Measurements from ENCODE around the gene PRELP.
"Not testable (repeated sequence)": the region's sequence is repeated elsewhere in the genome, so short reads cannot be mapped to it uniquely, and the experiment has no call there.

PRELP gene

DNA sequence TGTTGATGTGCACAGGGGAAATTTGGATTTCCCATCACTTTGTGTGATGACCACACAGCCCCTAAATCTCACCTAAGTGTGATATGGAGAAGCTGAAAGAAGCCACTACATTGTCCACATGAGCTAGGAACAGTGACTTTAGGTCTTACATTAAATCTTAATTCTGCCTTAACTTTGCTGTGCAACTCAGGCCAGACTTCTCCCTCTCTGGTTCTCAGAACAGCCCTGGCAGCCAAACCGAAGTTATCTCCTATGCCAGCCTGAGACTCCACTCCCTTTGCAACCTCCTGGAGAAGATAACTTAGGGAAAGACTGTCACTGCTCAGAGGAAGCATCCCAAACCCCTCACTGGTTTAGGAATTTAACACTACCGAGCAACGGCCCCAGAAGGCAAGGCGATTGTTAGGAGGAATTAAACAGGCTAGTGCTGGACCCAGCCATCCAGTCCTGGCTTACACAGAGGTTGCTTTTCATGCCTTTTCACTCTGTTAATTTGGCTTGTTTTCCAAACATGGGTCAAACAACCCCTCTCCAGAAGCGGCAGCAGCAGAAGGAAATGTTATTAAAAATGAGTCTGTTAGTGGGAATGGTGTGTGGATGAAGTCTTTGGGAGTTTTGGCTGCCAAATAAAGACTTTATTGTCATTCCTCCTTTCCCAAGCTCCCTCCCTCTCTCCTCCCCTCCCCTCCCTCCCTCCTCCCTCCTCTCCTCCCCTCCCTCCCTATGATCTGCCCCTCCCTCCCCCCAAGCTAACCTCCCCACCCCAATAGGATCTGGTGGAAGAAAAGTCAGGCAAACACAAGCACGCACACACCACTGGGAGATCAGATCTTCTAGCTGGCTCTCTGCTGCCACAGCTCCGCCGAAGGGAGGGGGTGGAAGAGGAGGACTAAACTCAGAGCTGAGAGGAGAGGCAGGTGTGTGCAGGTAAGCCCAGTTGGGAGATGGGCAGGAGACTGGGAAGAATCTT lies at the start of gene PRELP:
Gene PRELP, plus strand, starts transcription at position 795 of the 970 bp plus-strand sequence. CDS start 7,379 bp downstream, outside the sequence.
- no peak for DNase-seq

DNA sequence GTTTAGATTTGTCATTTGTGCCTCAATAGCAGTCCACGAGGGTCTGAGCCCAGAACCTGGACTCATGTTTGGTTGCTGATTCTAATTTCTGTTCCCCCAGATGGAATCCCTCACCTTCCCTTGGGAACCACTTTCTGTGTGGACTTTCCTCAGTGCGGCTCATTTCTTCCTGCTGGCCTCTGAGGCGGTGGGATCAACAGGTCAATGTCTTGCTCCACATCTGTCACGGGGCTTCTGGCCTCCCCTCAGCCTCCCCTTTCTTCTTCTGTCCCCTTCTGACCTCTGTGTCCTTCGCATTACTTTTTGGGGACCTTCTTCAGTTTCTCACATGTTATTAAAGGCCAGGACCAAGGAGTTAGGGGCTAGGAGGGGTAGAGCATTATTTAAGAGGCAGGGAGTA lies 49.2 kb upstream of the PRELP start:
- DNase-seq: no peak

DNA sequence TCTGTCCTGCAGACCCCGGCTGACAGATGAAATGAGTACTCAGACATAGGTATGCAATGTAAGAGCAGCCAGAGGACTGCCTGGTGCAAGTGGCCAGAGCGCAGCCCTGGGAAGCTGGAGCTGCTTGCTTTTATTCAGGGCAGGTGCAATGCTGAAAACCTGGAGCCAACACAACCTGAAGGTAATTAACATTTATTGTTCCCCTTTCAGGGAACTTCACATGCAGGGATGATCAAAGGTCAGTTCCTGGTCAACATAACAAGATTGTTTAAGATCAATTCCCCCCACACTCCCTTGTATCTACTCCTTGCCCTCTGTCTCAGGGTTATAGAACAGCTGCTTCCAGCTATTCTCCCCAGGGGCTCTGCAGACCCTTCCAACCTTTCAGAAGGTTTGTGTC lies 48.7 kb upstream of the PRELP start:
- DNase-seq: no peak

- DNase-seq: no peak
These were observed 48.2 kb upstream of the PRELP start for GRCh38 chr1:203427451-203427850.

- peak; percentile 79 for DNase-seq
These were observed 46.5 kb upstream of the PRELP start for GRCh38 chr1:203428981-203429599.

- DNase-seq: no peak
These were observed 40.0 kb upstream of the PRELP start for GRCh38 chr1:203435615-203436014.

DNA sequence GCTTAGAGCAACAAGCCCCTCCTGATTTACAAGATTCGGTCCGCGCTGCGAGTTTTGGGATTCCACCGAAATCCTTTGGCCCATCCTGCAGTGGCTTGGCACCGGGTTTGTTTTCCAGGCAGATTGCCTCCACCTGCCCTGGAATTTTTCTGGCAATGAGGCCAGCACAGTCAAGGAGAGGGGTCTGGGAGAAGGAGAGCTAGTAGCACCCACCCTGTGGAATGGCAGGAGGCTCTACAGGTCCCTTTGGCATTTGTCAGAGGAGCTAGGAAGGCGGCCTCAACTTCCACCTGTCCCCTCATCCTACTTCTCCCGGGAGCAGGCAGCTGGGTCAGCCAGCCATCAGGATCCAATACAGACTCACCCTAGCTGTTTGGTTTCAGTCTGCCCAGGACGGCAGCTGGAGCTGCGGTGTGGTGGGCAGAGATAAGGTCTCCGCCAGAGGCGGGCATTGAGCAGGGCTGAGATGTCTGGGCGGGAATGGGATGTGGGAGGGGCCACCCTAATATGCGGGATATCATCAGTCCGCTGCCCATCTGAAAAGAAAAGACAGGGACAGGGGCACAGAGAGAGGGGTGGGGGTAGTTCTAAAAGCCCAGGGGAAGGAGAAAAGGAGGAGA lies 37.8 kb upstream of the PRELP start:
- DNase-seq: no peak

DNA sequence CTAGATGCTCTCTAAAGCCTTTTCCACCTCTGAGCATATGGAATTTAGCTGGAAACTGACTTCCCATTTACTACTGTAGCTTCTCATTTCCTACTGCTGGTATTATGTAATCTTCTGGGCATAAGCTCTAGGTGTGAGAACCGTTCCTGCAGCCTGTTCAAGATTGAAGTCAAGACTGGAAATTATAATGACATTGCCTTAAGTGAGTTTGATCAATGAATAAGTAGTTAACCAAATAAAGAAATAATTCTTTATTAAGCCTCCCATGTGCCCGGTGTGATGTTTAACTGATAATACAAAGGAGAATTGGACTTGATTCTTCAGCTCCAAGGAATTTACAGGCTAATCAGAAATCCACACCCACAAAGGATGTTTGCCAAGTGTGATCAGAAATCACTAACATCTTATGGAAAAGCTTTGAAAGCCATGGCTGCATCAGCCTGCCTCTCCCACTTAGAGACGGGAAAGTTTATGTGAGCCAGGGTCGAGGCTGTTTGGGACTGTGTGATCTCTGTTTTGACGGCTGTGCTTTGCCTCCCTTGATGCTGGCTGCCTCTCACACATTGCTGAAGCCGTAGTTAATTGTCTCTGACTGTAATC lies 36.4 kb upstream of the PRELP start:
- no peak for DNase-seq

DNA sequence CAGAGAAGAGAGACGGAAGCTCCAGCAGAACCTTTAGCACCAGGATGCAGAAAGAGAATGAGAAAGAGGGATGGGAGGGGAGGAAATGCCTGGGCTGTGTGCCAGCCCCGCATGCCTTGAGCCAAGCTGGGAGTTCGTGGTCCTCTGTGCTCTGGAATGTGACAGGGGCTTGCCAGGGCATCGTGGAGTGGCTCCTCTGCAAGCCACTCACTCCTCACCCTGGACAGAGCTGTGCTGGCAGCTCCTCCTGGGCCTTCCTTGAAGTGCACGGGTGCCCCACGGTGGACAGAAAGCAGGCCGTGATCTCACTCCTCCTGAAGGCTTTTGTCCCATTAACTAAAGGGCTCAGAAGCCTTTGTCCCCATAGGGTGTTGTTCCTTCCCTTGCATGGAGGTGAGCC lies 34.8 kb upstream of the PRELP start:
- DNase-seq: no peak

DNA sequence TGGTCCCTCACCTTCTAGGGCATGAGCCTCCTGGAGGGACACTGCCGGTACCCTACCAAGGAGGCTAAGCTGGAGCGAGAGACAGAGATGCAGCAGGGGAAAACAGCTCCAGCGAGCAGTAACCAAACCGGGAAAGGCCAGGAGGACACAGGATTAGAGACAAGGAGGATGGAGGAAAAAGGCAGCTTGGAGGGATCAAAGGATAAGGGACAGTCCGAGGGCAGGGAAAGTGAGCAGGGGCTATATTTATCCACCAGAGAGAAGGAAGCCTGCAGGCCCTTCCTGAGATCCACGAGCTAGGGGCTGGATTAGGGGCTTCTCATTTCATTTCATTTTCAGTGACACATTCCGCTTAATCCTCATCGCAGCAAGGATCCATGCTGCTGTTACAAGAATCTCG lies 33.8 kb upstream of the PRELP start:
- DNase-seq: no peak

GRCh38 chr1:203442821-203443220 lies 32.8 kb upstream of the PRELP start:
- no peak for DNase-seq

GRCh38 chr1:203443296-203443695 lies 32.3 kb upstream of the PRELP start:
- DNase-seq: no peak

DNA sequence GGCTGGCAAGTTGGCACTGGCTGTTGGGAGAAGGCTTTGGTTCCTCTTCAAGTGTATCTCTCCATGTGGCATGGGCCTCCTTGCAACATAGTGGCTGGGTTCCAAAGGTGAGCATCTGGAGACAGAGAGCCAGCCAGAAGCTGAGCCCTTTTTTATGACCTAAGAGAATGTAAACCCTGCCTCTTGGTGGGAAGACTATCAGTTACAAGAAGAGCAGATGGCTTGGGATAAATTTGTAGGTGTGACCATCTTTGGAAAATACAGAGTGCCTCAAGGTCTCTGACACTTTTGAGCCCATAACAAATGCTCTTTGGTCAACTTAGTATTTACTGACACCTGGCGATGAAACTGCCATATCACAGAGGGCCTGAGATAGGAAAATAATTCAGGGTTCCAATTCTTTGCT lies 31.4 kb upstream of the PRELP start:
- DNase-seq: no peak

DNA sequence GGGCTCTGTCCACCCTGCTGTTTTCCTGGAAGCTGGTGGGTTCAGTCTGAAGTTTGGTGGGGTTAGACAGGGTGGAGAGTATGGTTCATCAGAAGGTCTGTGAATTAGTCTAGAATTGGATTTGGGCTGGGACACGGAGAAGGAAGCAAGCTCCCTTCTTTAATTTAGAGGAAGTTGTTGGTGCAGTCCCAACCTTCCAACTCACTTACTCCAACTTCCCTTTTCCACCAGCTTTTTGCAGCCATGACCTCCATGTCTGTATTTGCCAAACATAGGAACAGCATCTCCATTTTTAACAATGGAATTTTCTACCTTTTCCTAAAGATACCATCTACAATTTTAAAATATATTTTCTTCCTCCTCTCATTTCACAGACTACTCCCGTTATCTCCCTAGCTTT lies 28.5 kb upstream of the PRELP start:
- DNase-seq: no peak

DNA sequence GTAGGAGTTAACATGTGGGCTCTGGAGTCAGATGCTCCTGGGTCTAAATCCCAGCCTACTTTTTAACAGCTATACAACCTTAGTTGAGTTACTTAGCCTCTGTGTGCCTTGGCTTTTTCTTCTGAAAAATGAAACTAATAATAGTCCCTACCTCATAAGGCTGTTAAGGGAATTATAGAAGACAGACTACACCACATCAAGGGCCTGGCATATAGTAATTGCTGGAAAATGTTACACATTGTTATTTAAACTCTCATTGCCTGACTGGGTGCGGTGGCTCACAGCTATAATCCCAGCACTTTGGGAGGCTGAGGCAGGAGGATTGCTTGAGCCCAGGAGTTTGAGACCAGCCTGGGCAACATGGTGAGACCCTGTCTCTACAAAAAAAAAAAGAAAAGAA lies 28.0 kb upstream of the PRELP start:
- not testable (repeated sequence) for DNase-seq

DNA sequence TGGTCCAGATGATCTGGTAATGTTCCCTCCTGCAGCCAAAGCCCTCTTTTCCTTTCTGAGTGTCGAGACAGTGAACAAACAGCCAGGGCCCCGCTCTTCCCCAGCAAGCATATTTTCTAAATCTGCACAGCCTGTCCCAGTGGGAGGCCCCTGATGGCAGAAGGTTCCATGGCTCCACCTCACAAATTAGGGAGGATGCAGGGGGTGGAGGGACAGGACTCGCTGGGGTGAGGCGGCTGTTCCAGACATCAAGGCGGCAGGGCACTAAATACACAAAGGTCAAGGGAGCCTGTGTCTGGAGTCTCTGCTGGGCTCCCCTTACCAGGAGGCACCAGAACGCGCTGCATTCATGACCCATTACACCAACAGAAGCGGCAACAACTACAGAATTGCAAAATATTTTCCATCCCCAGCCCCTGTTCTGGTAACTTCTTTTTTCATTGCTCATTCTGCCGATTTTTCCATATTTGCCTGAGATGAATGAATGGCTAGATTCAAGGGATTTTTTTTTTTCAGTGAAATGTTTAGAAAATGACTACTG lies 27.0 kb upstream of the PRELP start:
- DNase-seq: no peak

- DNase-seq: no peak
These were observed 25.6 kb upstream of the PRELP start for GRCh38 chr1:203450001-203450400.

DNA sequence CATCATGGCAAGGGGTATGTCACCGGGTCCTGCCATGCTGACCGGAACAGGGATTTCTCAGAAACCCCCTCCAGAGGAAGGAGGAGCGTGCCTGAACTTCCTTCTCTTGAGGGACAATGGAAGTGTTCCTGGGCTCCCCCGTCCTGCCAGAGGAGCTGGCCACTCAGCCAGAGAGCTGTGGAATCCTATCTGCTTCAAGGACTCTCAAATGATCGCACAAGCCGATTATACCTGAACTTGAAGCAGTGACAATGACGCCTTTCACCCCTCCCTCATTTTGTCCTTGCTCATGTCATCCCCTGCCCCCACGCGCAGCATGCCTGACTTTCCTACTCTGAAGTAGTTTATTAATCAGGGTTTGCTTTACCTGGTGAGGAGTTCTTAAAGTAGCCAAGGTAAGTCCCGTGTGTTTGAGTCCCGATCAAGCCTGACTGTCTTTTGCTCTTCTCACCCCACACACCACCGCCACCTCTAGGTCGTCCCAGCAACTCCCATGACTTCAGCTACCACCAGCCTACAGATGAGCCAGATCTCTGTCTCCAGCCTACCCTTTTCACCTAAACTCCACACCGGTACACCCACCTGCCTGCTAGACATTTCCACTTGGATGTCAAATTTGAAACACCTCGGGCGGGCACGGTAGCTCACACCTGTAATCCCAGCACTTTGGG lies 25.0 kb upstream of the PRELP start:
- DNase-seq: no peak

GRCh38 chr1:203451836-203452784 lies 23.5 kb upstream of the PRELP start:
- DNase-seq: no peak

- DNase-seq: no peak
These were observed 22.6 kb upstream of the PRELP start for GRCh38 chr1:203453016-203453415.

DNA sequence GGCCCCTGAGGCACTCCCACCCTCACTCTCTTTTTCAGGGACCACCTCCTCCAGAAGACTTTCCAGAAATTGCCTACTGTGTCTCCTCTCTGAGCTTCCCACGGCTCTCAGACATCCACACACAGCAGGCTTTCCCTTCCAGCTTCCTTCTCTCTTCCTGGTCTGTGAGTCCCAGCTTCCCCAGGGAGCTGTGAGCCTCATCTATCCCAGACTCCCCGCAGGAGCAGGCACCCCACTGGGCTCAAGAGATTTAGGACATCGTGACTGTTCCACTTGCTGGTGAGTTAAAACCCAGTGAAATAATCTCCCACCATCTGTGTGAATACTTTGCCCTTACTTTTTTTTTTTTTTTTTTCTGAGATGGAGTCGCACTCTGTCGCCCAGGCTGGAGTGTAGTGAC lies 22.0 kb upstream of the PRELP start:
- no peak for DNase-seq

All from DMS79 (cell line).